ENCODE results near the gene GRAMD1B. TPM values are rescaled to one million over a fixed set of nuclear protein-coding genes. Genes with fewer than 3 reads are reported as not detected.

GRAMD1B gene
- total RNA-seq, 2 donors from 2014 or later = 1.7 to 1.9 TPM

- no peak for DNase-seq
- H3K9me3 ChIP-seq = no peaks in the 10 kb centered on the region
- H3K4me3 ChIP-seq = no peak overlapping the region
- no peaks in the 10 kb centered on the region for H3K36me3 ChIP-seq
- no peaks in the 10 kb centered on the region for H3K27me3 ChIP-seq
- H3K9ac ChIP-seq (ENCODE audit: low read depth in 2 of 2, low read length in 2 of 2) = no peak overlapping the region
- no peak for TF ChIP-seq CTCF (IDR thresholded peaks at IDR 0.05)
- H3K27ac ChIP-seq = no peak overlapping the region
- no peaks in the 10 kb centered on the region for H3K4me1 ChIP-seq
- intact Hi-C loops (cut with DNase I) = no loop called here
Measured at GRCh38 chr11:123386796-123387510, 43.1 kb upstream of the GRAMD1B start.

- no peak for TF ChIP-seq CTCF (IDR thresholded peaks at IDR 0.05)
- Histone ChIP-seq H3K27me3 (no peaks in the 10 kb centered on the region), H3K27ac (no peak overlapping the region), H3K36me3 (no peaks in the 10 kb centered on the region), H3K4me3 (no peak overlapping the region), H3K9ac (ENCODE audit: low read depth in 2 of 2, low read length in 2 of 2) (no peak overlapping the region), H3K9me3 (no peaks in the 10 kb centered on the region), H3K4me1 (no peaks in the 10 kb centered on the region)
- DNase-seq = no peak
- intact Hi-C loops (cut with DNase I) = no loop called here
Measured at GRCh38 chr11:123388640-123389039, 41.4 kb upstream of the GRAMD1B start.

GRCh38 chr11:123390146-123390545 lies 39.9 kb upstream of the GRAMD1B start:
- Histone ChIP-seq H3K4me1 (no peaks in the 10 kb centered on the region), H3K9ac (ENCODE audit: low read depth in 2 of 2, low read length in 2 of 2) (no peak overlapping the region), H3K36me3 (no peaks in the 10 kb centered on the region), H3K27ac (no peak overlapping the region), H3K27me3 (no peaks in the 10 kb centered on the region), H3K9me3 (no peaks in the 10 kb centered on the region), H3K4me3 (no peak overlapping the region)
- no peak for TF ChIP-seq CTCF (IDR thresholded peaks at IDR 0.05)
- intact Hi-C loops (cut with DNase I) = no loop called here
- DNase-seq = no peak

- Histone ChIP-seq H3K4me1 (no peaks in the 10 kb centered on the region), H3K27ac (no peak overlapping the region), H3K4me3 (no peak overlapping the region), H3K9ac (ENCODE audit: low read depth in 2 of 2, low read length in 2 of 2) (no peak overlapping the region), H3K36me3 (no peaks in the 10 kb centered on the region), H3K27me3 (no peaks in the 10 kb centered on the region), H3K9me3 (no peaks in the 10 kb centered on the region)
- no peak for TF ChIP-seq CTCF (IDR thresholded peaks at IDR 0.05)
- intact Hi-C loops (cut with DNase I) = no loop called here
- no peak for DNase-seq
Measured at GRCh38 chr11:123391646-123392348, 38.3 kb upstream of the GRAMD1B start.

- Histone ChIP-seq H3K9ac (ENCODE audit: low read depth in 2 of 2, low read length in 2 of 2) (no peak overlapping the region), H3K36me3 (no peaks in the 10 kb centered on the region), H3K4me3 (no peak overlapping the region), H3K4me1 (no peaks in the 10 kb centered on the region), H3K9me3 (no peaks in the 10 kb centered on the region), H3K27ac (no peak overlapping the region), H3K27me3 (no peaks in the 10 kb centered on the region)
- no peak for DNase-seq
- TF ChIP-seq CTCF (IDR thresholded peaks at IDR 0.05) = no peak
- intact Hi-C loops (cut with DNase I) = no loop called here
Measured at GRCh38 chr11:123392431-123392830, 37.6 kb upstream of the GRAMD1B start.
